ENCODE measurements around the gene TRIM25.

TRIM25 gene

DNA sequence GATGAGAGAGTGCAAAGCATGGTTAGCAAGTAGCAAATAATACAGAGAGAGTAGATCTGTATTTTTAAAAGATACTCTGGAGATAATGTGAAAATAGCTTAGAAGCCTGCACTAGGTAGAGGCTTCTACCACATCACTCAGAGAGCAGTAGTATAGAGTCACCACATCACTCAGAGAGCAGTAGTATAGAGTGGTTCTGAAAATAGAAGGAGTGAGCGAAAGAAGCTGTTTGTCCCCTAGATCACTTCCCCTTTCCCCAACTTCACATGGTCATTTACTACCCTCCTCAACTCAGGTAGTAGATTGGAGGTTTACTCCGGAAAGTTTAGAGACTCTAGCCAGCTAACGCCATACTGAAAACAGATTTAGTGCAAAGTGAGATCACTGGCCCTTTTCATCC is 62.8 kb downstream of the TRIM25 start:
- DNase-seq: no peak

DNA sequence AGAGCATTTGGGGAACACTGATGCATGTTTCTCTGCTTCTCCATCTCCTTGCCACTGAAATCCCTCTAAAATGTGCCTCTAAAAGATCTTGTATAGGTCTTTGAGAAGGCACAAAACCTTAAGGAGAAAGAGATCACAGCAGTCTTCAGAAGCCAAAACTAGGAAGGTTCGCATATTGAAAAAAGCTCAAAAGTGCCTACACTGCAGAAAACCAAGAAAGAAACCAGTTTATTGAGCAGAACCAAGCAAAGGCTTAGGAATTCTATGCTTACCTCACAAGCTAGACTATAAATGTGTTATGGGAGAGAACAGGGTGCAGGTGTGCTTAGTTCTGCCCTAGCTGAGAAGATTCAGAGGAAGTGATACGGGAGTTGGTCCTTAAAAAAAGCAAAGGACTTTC is 63.3 kb downstream of the TRIM25 start:
- DNase-seq: no peak

DNA sequence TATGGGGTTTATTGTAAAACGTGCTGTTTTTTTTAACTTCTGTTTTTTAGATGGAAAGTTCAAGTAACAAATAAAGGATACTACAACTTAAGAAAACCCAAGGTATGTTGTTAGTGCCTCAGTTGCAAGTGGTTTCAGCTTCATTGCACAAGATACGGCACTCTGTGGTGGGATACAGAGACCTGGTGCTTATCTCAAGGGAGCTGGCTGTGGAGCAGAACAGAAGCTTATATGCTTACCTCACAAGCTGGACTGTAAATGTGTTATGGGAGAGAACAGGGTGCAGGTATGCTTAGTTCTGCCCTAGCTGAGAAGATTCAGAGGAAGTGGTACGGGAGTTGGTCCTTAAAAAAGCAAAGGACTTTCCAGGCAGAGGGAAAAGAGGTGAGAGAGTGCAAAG is 64.7 kb downstream of the TRIM25 start:
- no peak for DNase-seq

DNA sequence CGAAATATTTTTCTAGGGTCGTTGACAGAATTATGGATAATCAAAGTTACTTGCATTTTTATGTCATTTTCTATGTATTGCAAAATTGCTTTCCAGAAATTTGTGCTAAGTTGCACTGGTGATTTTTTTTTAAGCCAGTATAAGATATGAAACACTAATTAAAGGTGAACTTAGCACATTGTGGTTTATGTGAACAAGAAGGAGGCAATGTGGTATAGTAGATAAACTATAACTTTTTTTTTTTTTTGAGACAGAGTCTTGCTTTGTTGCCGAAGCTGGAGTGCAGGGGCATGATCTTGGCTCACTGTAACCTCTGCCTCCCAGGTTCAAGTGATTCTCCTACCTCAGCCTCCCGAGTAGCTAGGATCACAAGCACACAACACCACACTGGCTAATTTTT is 66.7 kb downstream of the TRIM25 start:
- no peak for DNase-seq

DNA sequence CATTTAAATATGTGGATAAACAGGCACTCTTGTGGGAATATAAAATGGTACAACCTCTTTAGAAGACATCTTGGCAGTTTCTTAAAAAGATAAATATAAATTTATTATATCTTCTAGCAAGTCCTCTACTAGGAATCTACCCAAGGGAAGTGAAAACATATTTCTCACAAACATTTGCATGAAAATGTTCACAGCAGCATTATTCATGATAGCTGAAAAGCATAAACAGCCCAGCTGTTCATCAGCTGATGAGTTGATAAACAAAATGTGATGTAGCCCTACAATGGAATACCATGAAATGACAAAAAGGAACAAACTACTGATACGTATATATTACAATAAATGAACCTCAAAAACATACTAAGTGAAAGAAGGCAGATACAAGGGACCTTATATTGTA is 67.9 kb downstream of the TRIM25 start:
- no peak for DNase-seq

DNA sequence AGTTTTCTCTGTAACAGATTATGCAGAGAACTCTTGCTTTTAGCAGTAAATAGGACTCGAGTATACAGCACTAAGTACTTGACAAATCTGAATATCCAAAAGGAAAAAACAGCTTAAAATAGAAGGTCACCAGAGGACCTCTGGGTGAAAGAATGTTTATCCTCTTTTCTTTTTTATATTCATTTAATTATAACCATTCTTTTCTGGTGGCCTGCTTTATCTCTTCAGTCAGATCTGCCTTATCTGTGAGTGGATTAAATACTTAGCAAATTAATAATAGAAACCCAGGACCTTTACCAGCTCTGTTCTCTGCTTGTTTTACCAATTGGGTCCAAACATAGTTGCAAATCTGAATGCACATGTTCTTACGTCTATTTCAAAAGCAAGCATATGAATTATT is 71.3 kb downstream of the TRIM25 start:
- no peak for DNase-seq

DNA sequence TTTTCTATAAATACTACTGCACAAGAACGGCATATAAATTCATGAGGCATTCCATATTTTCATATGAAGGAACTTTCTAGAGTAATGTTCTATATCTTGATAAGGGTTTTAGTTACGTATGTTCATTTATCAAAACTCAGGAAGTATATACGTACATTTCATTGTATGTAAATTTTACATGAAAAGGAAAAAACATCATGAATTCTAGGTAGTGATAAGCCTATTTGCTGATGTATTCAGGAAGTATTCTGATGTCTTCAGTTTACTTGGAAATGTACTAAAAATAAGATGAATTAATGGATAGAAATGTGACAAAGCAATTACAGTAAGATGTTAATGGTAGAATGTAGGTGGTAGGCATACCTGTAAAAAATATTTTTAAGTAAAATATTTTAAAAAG is 75.2 kb downstream of the TRIM25 start:
- no peak for DNase-seq

Measured in suppressor macrophage treated with lipopolysaccharide for 4 hours (primary cell).